ENCODE data around the gene ENO2.
A peak's percentile ranks its signal among the peaks of the same experiment; 100 is the strongest.
"Not testable (repeated sequence)": the region's sequence is repeated elsewhere in the genome, so short reads cannot be mapped to it uniquely, and the experiment has no call there.

ENO2 gene

GRCh38 chr12:6886206-6886999, 28.0 kb upstream of the ENO2 start:
- DNase-seq (ENCODE audit: low read depth in 2 of 2): not testable (repeated sequence)

GRCh38 chr12:6887460-6887859, 26.9 kb upstream of the ENO2 start:
- DNase-seq (ENCODE audit: low read depth in 2 of 2): no peak

DNA sequence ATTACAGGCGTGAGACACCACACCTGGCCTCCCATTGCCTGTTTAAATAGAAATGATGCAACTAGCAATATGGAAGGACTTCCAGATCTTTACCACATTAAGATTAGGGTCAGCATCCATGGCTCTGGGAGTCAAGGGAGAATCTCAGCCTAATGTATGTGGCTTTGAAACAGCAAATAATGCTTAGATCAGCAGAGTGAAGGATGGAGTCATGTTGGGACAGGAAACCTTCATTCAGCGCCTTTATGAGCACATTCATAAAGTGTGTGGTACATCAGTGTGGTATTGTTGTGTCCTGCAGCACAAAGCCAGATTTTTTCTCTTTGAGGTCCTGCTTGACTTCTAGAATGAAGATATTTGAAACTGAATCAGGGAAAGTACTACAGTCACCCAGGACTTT, 26.0 kb upstream of the ENO2 start:
- no peak for DNase-seq (ENCODE audit: low read depth in 2 of 2)

GRCh38 chr12:6888794-6889193, 25.6 kb upstream of the ENO2 start:
- DNase-seq (ENCODE audit: low read depth in 2 of 2): not testable (repeated sequence)

DNA sequence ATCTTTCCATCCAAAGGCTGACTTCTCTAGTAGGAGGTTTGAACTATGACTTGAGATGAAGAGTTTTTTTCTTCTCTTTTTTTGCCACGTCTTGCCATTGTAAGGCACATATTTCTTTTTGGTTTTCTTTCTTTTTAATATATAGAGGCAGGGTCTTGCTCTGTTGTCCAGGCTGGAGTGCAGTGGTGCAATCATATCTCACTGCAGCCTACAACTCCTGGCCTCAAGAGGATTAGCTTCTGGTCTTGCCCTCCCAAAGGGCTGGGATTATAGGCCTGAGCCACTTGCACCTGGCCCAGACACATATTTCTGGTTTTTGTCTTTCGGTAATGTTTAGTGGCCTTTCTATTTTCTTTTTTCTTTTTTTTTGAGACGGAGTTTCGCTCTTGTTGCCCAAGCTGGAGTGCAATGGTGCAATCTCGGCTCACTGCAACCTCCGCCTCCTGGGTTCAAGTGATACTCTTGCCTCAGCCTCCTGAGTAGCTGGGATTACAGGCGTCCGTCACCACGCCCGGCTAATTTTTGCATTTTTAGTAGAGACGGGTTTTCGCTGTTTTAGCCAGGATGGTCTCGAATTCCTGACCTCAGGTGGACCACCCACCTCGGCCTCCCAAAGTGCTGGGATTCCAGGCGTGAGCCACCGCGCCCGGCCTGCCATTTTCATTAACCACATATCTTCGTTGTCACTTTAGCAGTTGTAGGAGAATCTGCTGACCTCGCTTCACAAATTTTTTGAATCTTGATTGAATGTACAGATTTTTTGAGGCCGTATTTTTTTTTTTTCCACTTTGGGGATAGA, 24.4 kb upstream of the ENO2 start:
- DNase-seq (ENCODE audit: low read depth in 2 of 2): not testable (repeated sequence)

- peak; percentile 92 to 93 for DNase-seq (ENCODE audit: low read depth in 2 of 2)
These were observed 23.4 kb upstream of the ENO2 start for GRCh38 chr12:6890789-6891645.

DNA sequence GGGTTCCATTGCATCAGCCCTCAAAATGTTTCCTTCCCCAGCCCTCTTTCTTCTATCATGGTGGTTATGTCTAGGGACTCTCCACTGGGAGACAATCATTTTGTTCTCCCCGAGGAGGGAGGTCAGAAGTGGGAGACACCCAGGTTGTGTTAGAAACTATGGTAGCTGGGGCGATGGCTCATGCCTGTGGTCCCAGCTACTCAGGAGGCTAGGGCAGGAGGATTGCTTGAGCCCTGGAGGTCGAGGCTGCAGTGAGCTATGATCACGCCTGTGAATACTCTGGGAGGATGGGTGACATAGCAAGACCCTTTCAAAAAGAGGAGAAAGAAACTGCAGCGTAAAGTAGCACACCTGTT, 22.8 kb upstream of the ENO2 start:
- no peak for DNase-seq (ENCODE audit: low read depth in 2 of 2)

- DNase-seq (ENCODE audit: low read depth in 2 of 2): not testable (repeated sequence)
These were observed 21.7 kb upstream of the ENO2 start for GRCh38 chr12:6892683-6893082.

GRCh38 chr12:6894321-6894720, 20.1 kb upstream of the ENO2 start:
- no peak for DNase-seq (ENCODE audit: low read depth in 2 of 2)

- DNase-seq (ENCODE audit: low read depth in 2 of 2): no peak
These were observed 17.4 kb upstream of the ENO2 start for GRCh38 chr12:6896846-6897435.

DNA sequence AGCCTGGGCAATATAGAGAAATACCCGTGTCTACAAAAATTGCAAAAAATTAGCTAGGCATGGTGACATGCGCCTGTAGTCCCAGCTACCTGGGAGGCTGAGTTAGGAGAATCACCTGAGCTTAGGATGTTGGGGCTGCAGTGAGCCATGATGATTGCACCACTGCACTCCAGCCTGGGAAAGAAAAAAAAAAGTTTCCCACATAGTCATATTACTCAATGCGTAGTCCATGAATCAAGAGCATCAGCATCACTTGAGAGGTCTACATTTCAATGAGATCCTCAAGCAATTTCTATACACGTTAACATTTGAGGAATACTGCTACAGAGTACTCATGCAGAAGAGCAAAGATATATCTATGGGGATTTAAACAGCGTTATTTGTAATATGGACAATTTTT, 15.0 kb upstream of the ENO2 start:
- DNase-seq (ENCODE audit: low read depth in 2 of 2): no peak

GRCh38 chr12:6899837-6900519, 14.4 kb upstream of the ENO2 start:
- DNase-seq (ENCODE audit: low read depth in 2 of 2): no peak

- no peak for DNase-seq (ENCODE audit: low read depth in 2 of 2)
These were observed 11.9 kb upstream of the ENO2 start for GRCh38 chr12:6902448-6902847.

GRCh38 chr12:6903722-6904121, 10.7 kb upstream of the ENO2 start:
- DNase-seq (ENCODE audit: low read depth in 2 of 2): no peak

- DNase-seq (ENCODE audit: low read depth in 2 of 2): peak; percentile 90
These were observed 9.8 kb upstream of the ENO2 start, which contains the start of gene LRRC23 for GRCh38 chr12:6904280-6905276. Gene LRRC23, plus strand, starts transcription at chr12:6904822. Its CDS starts 812 bp downstream, at chr12:6905634.

- DNase-seq (ENCODE audit: low read depth in 2 of 2): no peak
These were observed 8.9 kb upstream of the ENO2 start for GRCh38 chr12:6905414-6906040.

DNA sequence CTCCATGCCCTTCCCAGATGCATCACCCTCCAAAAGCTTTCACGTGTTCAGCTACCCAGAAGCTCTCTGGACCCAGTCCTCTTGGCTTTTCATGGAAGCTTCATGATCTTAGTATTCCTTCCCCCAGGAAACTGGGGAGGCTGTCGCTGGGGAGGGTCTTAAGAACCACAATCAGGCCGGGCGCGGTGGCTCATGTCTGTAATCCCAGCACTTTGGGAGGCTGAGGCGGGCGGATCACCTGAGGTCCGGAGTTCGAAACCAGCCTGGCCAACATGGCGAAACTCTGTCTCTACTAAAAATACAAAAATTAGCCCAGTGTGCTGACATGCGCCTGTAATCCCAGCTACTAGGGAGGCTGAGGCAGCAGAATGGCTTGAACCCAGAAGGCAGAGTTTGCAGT, 6.2 kb upstream of the ENO2 start:
- not testable (repeated sequence) for DNase-seq (ENCODE audit: low read depth in 2 of 2)

DNA sequence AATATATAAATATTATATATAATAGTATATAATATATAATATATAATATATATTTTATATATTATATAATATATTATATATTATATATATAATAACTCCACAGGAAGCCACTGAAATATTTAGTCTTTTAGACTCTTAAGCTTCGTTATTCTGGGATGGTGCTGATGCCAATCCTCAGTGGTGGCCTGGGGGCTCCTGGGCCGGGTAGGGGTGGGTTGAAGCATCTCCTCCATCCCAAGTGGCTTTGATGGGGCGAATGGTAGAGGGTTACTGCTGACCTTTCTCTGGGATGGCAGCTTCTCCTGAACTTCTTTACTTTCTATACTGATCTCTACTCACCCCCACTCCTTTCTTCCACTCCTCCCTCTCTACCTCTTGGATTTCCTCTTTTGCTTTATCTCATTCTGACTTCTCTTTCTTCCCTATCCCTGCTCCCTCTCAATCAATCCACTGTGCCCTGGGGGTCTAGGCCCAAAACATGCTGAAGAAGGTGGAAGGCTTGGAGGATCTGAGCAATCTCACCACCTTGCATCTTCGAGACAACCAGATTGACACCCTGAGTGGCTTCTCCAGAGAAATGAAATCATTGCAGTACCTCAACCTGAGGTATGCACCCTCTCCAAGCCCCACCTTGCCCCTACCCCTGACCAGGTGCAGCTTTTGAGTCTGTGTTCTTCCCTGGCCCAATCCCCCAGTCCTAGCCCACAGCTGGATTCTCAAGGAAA, 4.8 kb upstream of the ENO2 start:
- no peak for DNase-seq (ENCODE audit: low read depth in 2 of 2)
